Right forelimb (tissue), 1 donor: ENCODE measurements around the gene PRKCI.
"Not testable (repeated sequence)": the region's sequence is repeated elsewhere in the genome, so short reads cannot be mapped to it uniquely, and the experiment has no call there.

ENCODE experiments used
- DNase-seq: peaks from one replicate; pipeline ENCODE4 v3.0.0-alpha.2; 2018

PRKCI gene

GRCh38 chr3:170225166-170225565, 2.9 kb downstream of the PRKCI start:
- DNase-seq: no peak

GRCh38 chr3:170226426-170226960, 4.3 kb downstream of the PRKCI start:
- DNase-seq: no peak

GRCh38 chr3:170228093-170228766, 6.0 kb downstream of the PRKCI start:
- no peak for DNase-seq

- DNase-seq: no peak
Measured at GRCh38 chr3:170232266-170232665, 10.0 kb downstream of the PRKCI start.

- DNase-seq: no peak
Measured at GRCh38 chr3:170233530-170233929, 11.3 kb downstream of the PRKCI start.

GRCh38 chr3:170240142-170240541, 17.9 kb downstream of the PRKCI start:
- no peak for DNase-seq

- no peak for DNase-seq
Measured at GRCh38 chr3:170240671-170241070, 18.4 kb downstream of the PRKCI start.

- DNase-seq: no peak
Measured at GRCh38 chr3:170244576-170244975, 22.4 kb downstream of the PRKCI start.

- no peak for DNase-seq
Measured at GRCh38 chr3:170247875-170248274, 25.7 kb downstream of the PRKCI start.

GRCh38 chr3:170256597-170256996, 34.4 kb downstream of the PRKCI start:
- DNase-seq: no peak

- no peak for DNase-seq
Measured at GRCh38 chr3:170257145-170257544, 34.9 kb downstream of the PRKCI start.

- DNase-seq: no peak
Measured at GRCh38 chr3:170258105-170258487, 35.9 kb downstream of the PRKCI start.

- DNase-seq: no peak
Measured at GRCh38 chr3:170259907-170260306, 37.7 kb downstream of the PRKCI start.

GRCh38 chr3:170267793-170268192, 45.6 kb downstream of the PRKCI start:
- no peak for DNase-seq

- not testable (repeated sequence) for DNase-seq
Measured at GRCh38 chr3:170269673-170270254, 47.5 kb downstream of the PRKCI start.

GRCh38 chr3:170270282-170270881, 48.2 kb downstream of the PRKCI start:
- DNase-seq: no peak

- DNase-seq: no peak
Measured at GRCh38 chr3:170274641-170275040, 52.4 kb downstream of the PRKCI start.

GRCh38 chr3:170275832-170276231, 53.6 kb downstream of the PRKCI start:
- DNase-seq: no peak

- DNase-seq: not testable (repeated sequence)
Measured at GRCh38 chr3:170277311-170277710, 55.1 kb downstream of the PRKCI start.

- DNase-seq: no peak
Measured at GRCh38 chr3:170277833-170278580, 55.8 kb downstream of the PRKCI start.

GRCh38 chr3:170278627-170279026, 56.4 kb downstream of the PRKCI start:
- no peak for DNase-seq

GRCh38 chr3:170290194-170290593, 68.0 kb downstream of the PRKCI start:
- no peak for DNase-seq

- DNase-seq: no peak
Measured at GRCh38 chr3:170295586-170295985, 73.4 kb downstream of the PRKCI start.
